SK-N-SH treated with all-trans-retinoic acid at 6 μM for 48 hours (cell line): ENCODE measurements around the gene LHCGR.

Experiments
- ARNTL ChIP-seq: fragments of 450-650 bp; formaldehyde crosslinking; IDR thresholded peaks from 2 replicates; pipeline ENCODE4 v1.5.0; 2020; ENCODE audit warnings: low read depth, mild to moderate bottlenecking, moderate library complexity, borderline replicate concordance
- CSRNP3 ChIP-seq: fragments of 250-450 bp; sonication (Bioruptor Pico); IDR thresholded peaks from 2 replicates; pipeline ENCODE4 v1.5.1; 2021; ENCODE audit warnings: mild to moderate bottlenecking, moderate library complexity
- GLIS3 ChIP-seq: fragments of 250-450 bp; sonication (Bioruptor Pico); IDR thresholded peaks from 2 replicates; pipeline ENCODE4 v1.5.0; 2020; ENCODE audit warnings: mild to moderate bottlenecking, moderate library complexity
- OSR1 ChIP-seq: fragments of 250-450 bp; sonication (Bioruptor Pico); IDR thresholded peaks from 2 replicates; pipeline ENCODE4 v1.8.0; 2022; ENCODE audit warnings: moderate library complexity, mild to moderate bottlenecking, inconsistent platforms
- PATZ1 ChIP-seq: fragments of 250-450 bp; sonication (Bioruptor Pico); IDR thresholded peaks from 2 replicates; pipeline ENCODE4 v1.8.0; 2020; ENCODE audit warnings: mild to moderate bottlenecking, moderate library complexity, borderline replicate concordance
- RARB ChIP-seq: fragments of 250-450 bp; sonication (Bioruptor Pico); IDR thresholded peaks from 2 replicates; pipeline ENCODE4 v1.8.0; 2021; ENCODE audit warnings: mild to moderate bottlenecking, moderate library complexity
- TOX ChIP-seq: fragments of 250-450 bp; sonication (Bioruptor Pico); IDR thresholded peaks from 2 replicates; pipeline ENCODE4 v1.8.0; 2021; ENCODE audit warnings: mild to moderate bottlenecking, moderate library complexity, borderline replicate concordance
- ZC3H10 ChIP-seq: fragments of 250-450 bp; sonication (Bioruptor Pico); IDR thresholded peaks from 2 replicates; pipeline ENCODE4 v1.5.1; 2021; ENCODE audit warnings: mild to moderate bottlenecking, moderate library complexity
- ZNF8 ChIP-seq: fragments of 450-650 bp; formaldehyde crosslinking; IDR thresholded peaks from 2 replicates; pipeline ENCODE4 v1.5.0; 2020; ENCODE audit warnings: mild to moderate bottlenecking, moderate library complexity
- TF ChIP-seq, protein P1 (sequence below): fragments of 250-450 bp; sonication (Bioruptor Pico); IDR thresholded peaks from 2 replicates; pipeline ENCODE4 v1.5.1; 2020; ENCODE audit warnings: low read depth, mild to moderate bottlenecking, moderate library complexity

DNA sequence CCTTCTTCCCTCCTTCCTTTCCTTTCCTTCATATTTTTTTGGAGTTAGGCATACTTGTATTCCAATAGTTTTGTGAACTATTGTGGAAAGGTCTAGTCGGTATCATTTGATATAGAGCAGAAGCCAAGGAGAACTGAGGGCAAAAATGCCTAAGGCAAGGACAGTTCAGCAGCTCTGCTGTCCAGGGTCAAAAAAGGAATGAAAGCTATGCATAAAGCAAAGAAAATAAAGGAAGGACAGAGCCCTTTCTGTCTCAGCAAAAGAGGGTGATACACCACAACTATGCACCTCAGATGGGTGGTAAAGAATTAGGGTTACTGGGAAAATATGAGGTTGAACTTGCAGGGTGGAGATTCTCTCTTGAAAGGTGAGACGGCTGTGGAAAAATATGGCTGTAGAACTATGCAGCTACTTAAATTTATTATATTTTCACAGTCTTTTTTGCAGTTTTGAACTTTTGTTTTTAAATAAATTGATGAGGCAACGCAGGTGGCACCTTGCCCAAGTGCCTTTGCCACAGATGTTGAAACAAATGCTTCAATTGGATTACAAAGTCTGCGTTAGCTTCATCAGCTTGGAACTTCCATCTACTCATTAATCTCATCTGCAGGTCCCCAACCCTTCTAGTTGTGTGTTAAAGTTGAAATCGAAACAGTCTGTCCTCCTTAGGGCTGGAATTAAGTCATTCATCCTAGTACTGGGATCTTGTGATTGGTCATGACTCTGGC lies 20.8 kb downstream of the LHCGR start:
- no peak for TF ChIP-seq ARNTL
- TF ChIP-seq RARB, result no peak
- no peak for TF ChIP-seq TOX (CRISPR knock-in tag)
- TF ChIP-seq, protein P1, sequence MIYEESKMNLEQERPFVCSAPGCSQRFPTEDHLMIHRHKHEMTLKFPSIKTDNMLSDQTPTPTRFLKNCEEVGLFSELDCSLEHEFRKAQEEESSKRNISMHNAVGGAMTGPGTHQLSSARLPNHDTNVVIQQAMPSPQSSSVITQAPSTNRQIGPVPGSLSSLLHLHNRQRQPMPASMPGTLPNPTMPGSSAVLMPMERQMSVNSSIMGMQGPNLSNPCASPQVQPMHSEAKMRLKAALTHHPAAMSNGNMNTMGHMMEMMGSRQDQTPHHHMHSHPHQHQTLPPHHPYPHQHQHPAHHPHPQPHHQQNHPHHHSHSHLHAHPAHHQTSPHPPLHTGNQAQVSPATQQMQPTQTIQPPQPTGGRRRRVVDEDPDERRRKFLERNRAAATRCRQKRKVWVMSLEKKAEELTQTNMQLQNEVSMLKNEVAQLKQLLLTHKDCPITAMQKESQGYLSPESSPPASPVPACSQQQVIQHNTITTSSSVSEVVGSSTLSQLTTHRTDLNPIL (CRISPR knock-in tag), result no peak
- TF ChIP-seq PATZ1, result no peak
- TF ChIP-seq CSRNP3 (CRISPR knock-in tag), result no peak
- no peak for TF ChIP-seq ZC3H10 (CRISPR knock-in tag)
- TF ChIP-seq GLIS3 (CRISPR knock-in tag), result no peak
- TF ChIP-seq OSR1 (CRISPR knock-in tag), result no peak
- TF ChIP-seq ZNF8 (CRISPR knock-in tag), result no peak
